ENCODE data around the gene SEMA3F.
A peak's percentile ranks its signal among the peaks of the same experiment; 100 is the strongest.
"Not testable (repeated sequence)": the region's sequence is repeated elsewhere in the genome, so short reads cannot be mapped to it uniquely, and the experiment has no call there.

The SEMA3F gene

DNA sequence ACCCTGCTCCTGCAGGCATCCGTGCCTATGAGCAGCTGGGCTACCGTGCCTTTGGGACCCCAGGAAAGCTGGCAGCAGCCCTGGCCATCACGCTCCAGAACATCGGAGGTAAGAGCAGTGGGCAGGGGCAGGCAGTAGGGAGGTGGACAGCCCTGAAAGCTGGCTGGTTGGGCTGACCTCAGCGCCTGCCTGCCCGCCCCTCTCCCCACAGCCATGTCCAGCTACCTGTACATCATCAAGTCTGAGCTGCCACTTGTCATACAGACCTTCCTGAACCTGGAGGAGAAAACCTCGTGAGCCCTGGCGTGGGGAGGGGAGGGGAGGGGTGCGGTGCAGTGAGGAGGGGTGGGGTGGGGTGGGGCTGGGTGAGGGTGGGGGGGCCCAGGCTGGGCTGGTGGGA lies 60.4 kb downstream of the SEMA3F start:
- no peak for DNase-seq

DNA sequence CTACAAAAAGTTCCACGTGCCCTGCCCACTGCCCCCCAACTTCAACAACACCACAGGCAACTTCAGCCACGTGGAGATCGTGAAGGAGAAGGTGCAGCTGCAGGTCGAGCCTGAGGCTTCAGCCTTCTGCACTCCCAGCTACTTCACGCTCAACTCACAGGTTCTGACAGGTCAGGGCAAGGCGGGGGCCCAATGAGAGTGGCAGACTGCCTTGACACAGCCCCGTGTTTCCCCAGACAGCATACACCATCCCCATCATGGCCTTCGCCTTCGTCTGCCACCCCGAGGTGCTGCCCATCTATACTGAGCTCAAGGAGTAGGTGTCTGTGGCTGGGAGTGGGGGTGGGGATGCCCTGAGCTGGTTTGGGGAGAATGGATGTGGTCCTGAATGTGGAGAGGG lies 62.6 kb downstream of the SEMA3F start:
- no peak for DNase-seq

DNA sequence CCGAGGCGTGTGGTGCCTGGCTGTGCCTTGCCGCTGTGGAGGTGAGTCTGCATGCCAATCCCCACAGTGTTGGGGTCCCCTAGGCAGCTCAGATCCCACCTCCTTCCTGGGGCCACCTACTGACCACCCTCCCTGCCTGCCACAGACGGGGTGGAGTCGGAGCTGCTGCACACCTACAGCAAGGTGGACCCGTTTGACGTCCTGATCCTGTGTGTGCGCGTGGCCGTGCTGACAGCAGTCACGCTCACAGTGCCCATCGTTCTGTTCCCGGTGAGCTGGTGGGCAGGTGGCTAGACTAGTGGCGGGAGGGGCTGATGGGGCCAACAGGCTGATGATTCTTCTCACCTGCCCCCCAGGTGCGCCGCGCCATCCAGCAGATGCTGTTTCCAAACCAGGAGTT lies 63.3 kb downstream of the SEMA3F start:
- DNase-seq = no peak

DNA sequence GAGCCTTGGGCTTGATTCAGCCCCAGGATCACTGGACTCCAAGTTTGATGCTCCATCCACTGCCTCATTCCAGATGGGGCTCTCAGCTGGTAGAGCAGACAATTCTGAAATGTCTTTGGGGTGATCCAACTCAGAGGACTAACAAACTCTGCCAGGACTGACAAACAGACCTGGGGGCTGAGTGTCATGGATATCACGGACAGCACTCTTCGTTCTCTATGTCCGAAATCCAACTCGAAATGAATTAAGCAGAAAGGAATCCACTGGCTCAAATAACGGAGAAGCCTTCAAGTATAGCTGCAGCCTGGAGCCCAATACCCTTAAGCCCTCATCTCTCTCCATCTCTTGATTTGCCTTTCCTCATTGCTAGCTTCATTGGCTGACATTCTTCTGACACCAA lies 64.2 kb downstream of the SEMA3F start:
- DNase-seq = no peak

DNA sequence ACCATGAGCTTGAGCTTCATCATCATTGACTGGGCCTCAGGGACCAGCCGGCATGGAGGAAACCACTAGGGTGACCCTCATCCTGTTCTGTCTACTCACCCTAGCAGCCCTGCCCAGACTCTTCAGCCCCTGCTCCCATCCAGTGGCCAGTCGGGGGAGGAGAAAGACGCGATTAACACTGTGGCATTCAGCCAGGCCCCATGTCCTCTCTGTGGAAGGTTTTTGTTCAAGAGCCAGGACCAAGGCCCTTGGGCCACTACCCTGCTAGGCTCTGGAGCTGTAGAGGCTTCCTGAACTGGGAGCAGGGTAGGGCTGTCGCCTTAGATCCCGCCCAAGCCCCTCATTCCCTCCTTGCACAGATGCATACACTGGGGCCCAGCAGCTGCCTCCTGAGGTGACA lies 65.0 kb downstream of the SEMA3F start:
- no peak for DNase-seq

DNA sequence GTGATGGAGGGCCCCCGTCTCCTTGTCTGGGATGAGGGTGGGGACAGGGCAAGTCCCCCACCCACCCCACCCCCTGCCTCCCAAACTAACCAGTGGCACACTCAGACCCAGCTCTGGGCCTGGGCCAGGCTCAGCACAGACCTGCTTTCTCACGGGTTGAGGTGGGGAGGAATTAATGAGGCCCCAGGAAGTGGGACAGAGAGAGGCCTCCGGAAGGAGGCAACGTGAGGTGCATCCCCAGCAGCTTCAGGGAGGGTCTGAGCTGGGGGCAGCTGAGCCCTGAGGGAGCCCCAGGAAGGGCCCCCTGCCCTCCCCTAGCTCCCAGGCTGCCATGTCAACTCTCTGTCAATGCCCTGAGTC lies 65.9 kb downstream of the SEMA3F start:
- DNase-seq = no peak

DNA sequence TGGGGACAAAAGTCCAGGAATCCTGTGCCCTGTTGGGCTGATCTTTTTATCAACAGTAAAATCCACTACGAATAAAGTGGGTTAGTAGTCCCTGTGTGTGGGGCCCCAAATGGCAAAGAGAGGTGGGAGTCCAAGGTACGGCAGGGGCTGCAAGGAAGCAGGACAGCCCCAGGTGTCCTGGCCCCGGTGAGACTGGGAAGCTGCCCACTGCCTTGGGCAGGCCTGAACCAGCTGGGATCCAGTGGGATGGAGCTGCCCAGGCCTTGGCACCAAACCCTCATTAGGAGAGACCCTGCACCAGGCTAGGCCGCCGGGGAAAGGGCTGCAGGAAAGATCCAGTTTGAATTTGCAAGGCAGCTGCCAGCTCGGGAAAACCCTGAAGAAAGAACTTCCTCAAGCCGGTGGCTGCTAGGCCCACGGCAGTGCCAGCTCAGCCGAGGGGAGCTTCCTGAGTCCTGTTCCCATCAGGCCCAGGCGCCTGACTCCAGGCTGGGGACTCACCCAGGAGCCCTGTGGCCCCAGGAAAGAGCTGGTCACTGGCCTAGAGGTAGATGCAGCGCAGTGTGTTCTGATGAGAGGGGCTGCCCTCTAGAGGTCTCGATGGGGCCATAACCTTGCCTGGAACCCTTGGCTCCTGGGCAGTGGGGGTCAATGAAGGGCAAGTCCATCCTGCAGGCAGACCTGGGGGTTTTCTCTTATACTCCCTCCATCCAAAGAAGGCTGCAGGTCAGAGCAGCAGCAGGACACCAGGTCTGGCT lies 66.5 kb downstream of the SEMA3F start:
- DNase-seq = no peak

DNA sequence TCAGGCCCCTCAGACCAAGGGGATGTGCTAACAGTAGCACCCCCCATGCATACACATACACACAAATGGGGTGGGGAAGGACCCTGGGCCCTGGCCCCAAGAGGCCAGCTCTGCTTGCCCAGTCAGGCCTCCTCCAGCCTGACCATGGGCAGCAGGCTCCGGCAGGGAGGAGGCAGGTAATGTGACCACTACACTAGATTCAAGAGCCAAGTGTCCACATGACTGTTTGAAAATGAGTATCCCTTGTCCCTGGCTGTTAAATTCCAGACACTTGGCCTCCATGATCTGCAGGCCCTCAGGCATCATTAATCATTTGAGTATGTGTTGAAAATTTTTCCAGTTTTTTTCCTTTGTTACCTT lies 67.0 kb downstream of the SEMA3F start:
- DNase-seq = no peak

DNA sequence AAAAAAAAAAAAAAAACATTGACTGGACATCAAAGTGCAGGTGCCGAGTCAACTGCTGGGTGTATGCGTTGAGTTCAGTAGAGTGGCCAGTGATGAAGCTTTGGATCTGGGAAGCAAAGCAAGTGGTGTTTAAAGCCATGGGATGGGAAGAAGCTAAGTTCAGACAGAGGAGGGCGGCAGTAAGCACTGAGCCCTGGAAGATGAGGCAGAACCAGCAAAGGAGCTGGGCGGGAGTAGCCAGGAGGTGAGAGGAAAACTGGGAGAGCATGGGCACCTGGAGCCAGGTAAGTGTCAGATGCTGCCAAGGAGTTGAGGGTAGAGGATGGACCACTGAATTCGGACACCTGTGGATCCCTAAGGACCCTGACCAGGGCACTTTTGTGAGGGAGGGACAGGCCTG lies 69.5 kb downstream of the SEMA3F start:
- no peak for DNase-seq

DNA sequence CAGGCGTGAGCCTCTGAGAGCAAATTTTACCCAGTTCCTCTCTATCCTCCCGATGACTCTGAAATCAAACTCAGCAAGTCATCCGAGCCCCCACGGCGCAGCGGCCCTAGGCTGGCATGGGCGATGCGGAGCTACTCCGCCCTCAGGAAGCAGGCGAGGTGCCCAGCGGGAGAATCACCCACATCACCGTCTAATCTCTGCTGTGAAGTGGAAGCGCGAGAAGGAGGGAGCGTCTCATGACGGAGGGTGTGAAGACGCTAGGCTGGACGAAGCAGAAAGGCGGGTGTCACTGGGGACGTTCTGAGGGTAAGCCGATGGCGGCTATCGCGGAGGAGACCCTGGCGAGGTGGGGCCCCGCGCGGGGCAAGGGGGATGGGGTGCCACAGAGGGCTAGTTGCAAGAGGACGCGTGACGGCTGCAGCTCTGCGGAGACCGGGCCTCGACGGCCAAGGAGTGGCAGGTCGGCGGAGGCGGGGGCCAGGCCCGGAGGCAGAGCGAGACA lies 71.8 kb downstream of the SEMA3F start:
- peak; percentile 41 for DNase-seq

DNA sequence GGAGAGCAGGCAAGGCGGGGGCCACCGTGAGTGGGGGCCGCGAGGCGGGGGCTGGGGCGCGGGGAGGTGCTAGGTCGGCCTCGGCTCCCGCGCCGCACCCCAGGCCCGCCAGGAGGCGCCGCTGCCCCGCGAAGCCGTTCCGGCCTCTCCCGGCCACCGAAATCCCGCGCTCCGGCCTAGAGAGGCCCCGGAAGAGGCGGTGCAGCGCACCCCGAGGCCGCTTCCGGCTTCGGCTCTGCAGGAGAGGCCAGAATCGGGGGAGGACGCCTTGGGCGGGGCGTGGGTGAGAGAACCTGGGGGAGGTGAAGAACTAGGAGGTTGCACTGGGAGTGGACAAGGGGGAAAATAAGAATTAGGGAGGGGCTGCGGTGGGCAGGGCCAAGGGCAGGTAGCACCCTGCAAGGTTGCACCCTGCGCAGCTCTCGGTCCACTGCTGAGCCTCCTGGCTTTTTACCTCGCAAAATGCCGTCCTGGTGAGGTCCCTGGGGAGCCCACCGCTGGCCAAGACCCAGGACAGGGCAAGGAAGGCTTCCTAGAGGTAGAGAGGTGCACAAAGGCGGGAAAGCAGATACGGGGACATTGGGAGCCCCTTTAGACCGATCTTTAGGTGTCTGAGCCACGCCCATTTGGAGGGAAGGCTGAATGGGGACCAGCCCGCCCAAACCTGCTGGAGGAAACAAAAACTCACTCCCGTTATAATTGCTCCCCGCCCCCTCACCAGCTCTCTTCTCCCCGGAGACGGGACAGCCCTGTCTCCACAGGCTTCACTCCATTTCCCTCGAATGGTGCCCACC lies 72.5 kb downstream of the SEMA3F start:
- DNase-seq = peak; percentile 90

DNA sequence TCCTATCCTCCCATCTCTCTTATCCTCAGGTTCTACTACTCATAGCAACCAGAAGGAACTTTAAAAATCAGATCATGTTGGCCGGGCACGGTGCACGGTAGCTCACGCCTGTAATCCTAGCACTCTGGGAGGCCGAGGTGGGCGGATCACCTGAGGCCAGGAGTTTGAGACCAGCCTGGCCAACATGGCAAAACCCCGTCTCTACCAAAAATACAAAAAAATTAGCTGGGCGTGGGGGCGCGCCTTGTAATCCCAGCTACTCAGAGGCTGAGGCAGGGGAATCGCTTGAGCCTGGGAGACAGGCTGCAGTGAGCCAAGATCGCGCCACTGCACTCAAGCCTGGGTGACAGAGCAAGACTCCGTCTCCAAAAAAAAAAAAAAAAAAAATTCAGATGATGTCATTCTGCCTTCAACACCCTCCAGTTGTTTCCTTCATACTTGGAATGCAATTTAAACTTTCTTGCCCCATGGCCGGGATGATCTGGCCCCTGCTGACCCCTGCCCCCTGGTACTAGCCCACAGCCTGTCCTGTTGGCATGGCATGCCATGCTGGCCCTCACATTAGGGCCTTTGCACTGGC lies 73.2 kb downstream of the SEMA3F start:
- not testable (repeated sequence) for DNase-seq

DNA sequence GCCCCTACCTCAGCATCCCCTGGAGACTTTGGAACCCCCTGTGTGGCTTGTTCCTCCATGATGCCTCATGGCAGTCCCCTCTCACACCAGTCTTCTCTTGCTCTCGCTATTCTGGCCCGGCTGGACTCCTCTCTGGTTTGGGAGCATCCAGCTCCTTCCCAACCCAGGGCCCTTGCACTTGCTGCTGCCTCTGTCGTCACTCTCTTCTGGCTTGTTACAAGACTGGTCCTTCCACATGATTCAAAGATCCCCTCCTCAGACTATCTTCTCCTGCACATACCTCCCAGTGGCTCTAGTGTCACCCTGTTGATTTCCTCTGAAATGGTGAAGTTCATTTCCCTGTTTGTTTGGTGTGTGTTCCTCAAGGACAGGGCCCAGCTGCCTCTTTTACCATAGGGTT lies 74.4 kb downstream of the SEMA3F start:
- DNase-seq = no peak

DNA sequence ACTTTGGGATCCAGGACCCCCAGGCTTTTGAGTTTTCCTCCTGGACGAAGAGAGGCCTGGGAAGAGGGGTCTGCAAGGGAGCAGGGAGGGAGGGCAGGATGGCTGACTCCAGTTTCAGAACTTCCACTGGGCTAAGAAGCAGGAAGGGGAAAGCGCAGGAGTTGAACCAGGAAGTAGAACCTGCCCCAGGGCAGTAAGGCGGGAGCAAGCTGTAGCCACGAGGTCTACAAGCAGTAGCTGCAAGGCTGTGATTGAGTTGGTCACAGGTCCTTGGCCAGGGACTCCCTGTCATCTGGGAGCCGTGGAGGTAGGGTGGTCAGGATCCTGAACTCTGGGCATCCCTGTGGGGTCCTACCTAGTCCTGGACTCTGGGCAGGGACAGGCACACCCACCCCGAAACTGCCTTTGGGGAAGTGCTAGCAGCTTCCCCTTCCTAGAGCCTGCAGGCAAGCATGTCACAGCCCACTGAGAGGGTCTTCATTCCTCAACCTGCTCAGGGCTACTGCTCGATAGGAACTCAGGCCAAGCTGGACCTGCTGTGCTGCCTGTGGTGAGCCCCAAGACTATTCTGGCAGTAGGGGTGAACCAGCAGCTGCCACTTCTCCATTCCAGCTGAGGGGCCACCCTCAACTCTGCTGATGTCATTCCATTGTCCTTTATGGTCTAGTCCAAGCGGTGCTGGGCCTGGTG lies 75.1 kb downstream of the SEMA3F start:
- DNase-seq = no peak

DNA sequence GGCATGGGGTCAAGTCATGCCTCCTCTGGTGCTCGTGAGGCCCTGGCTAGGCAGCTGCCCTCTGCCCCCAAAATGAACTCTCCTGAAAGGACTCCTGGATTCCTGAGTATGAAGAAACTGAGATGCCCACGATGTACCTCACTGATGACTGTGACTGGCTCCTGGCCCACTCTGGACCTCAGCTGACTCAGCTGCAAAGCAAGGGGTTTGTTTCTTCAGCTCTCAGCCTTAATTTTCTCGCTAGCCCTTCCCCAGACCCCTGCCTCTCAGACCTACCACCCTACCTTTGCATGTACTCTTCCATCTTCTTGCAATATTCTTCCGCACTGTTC lies 75.6 kb downstream of the SEMA3F start:
- DNase-seq = no peak

DNA sequence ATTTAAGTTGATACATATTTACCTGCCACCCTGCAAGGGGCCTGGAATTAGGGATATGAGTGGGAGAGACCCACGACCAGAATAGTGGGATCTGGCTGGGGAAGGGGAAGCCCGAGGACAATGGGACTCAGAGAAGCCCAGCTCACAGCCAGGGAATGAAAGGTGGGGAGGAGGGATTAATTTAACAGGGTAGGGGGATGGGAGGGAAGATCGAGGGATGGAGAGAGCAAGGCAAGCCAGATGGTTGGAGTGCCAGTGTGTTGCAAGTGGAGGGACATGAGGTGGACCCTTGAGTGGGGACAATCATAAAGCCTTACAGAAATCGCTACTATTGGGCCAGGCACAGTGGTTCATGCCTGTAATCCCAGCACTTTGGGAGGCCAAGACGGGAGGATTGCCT lies 76.5 kb downstream of the SEMA3F start:
- no peak for DNase-seq

DNA sequence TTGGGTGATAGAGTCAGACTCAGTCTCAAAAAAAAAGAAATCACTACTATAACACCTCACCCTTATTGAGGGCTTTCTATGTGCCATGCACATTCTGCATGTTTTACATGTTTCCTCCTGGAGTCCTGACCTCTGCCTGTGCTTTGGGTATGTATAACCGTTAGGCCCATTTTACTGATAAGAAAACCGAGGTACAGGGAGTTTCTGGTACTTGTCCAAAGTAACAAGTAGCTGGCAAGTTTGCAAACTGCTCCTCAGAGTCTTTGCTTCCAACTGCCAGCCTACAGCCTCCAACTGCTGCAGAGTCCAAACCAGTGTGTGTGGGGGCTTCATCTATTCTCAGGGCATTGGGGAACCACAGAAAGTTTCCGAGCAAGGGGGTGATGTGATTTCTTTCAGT lies 77.2 kb downstream of the SEMA3F start:
- no peak for DNase-seq

DNA sequence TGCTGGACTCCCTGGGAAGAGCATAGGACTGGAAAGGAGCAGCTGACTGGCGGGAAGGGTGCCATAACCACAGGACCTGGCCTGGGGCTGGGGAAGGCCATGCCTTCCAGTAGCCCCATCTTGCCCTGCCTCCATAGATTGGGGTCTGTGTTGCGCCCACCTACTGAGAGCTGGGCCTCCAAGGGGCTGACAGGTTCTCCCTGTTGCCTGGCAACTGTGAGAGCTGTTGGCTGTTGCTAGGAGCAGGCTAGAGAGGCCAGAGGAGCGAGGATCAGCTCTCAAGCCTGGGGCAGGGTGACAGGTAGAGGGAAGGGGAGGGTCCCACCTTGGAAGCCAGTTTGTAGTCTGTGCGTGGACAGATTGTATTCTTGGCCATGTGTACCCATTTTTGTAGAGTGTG lies 78.1 kb downstream of the SEMA3F start:
- DNase-seq = no peak

DNA sequence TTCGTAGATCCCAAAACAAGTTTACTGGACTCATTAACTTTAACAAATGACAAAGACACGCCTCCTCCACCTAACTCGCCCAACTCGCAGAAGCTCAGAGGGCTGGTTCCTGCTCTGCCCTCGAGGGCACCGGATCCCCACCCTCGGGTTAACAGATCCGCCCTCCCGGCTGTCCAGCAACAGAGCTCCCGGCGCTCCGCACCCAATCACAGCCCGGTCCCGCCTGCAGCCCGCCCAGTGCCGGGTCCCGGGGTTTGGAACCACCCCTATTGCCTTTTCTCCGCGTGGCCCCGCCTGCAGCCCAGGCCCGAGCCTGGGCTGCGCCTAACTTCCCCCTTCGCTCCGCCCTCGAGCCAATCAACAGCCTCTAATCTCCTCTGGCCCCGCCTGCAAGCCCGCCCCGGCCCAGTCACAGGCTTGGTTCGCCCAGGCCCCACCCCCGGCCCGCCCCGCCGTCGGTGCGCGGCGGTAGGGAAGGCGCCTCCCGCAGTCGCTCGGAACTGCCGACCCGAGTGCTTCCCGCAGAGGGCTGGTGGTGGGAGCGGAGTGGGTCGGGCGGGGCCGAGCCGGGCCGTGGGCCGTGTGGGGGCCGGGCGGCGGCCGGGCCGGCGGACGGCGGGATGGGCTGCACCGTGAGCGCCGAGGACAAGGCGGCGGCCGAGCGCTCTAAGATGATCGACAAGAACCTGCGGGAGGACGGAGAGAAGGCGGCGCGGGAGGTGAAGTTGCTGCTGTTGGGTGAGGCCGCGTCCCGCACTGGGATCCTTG lies 80.8 kb downstream of the SEMA3F start, which contains the start of gene GNAI2:
Gene GNAI2, plus strand, starts transcription at position 489 of the 768 bp plus-strand sequence. Its CDS starts 132 bp downstream, at position 621.
- peak; percentile 99 for DNase-seq

DNA sequence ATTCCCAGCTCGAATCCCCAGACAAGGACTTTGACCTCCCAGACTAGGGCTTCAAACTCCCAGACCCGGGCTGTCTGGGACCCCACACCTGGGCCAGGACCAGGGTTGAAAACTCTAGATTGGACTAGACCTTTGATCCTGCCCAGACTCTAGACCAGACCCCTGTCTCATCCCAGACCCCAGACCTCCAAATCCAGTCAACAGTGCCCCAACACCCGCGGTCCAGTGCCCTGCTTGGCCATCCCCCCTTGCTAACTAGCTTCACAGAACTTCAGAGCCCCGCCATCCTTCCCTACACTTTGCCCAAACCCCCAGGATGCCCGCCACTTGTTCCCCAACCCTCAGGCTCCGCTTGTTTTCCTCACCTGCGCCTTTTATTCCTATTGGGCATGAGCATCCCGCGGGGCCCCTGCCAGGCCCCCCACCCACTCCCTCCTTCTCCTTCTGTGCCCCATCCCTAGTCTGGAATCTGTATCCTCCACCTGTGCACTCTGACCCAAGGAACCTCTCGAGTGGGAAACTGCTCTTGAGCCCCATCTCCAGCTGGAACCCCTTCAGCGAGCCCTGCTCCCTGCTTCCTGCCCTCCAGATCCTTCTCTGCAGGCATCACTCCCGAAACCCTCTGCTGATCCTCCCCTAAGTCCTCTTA lies 81.5 kb downstream of the SEMA3F start:
- no peak for DNase-seq

DNA sequence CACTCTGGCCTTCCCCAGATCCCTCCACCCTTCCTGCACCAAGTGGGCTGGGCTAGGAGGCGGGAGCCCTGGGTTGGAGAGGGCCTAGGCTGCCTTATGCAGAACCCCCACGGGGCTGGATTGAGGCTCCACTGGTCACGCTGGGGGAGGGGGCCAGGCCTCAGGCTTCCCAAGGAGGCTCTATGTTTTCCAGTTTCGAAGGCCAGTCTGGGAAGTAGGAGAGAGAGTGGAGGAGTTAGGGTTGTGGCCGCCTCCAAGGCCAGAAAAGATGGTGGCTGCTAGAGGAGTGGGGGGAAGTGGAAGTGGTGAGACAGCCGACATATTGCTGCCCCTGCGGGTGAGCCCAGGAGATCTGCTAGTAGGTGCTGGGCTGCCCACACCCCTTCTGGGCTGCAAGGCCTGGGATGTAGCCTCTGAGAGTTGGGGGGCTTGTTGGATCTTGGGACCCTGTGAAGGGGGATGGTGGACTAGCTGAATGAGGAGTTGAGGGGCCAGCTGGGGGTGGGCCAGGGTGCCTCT lies 82.1 kb downstream of the SEMA3F start:
- no peak for DNase-seq

Data from stimulated activated CD4-positive, alpha-beta T cell treated with anti-CD3 and anti-CD28 coated beads, Interleukin-4, amount 100 ng/mL, for 1 hour (primary cell).